HEK293T (cell line): ENCODE data around the gene CKLF.

Source experiments
- ARNT ChIP-seq: fragments of 450-650 bp; IDR thresholded peaks from 2 replicates; pipeline ENCODE4 v1.6.1; 2017; ENCODE audit warnings: mild to moderate bottlenecking
- BHLHE40 ChIP-seq: fragments of 450-650 bp; IDR thresholded peaks from 2 replicates; pipeline ENCODE4 v1.6.1; 2016; ENCODE audit warnings: mild to moderate bottlenecking, moderate library complexity, borderline replicate concordance
- CTBP1 ChIP-seq: fragments of 450-650 bp; IDR thresholded peaks from 2 replicates; pipeline ENCODE4 v1.6.1; 2016; ENCODE audit warnings: borderline replicate concordance
- ELF4 ChIP-seq: fragments of 450-650 bp; IDR thresholded peaks from 2 replicates; pipeline ENCODE4 v1.6.1; 2017; ENCODE audit warnings: antibody characterized with exemption
- FOXK2 ChIP-seq: fragments of 450-650 bp; IDR thresholded peaks from 2 replicates; pipeline ENCODE4 v1.6.1; 2016; ENCODE audit warnings: mild to moderate bottlenecking
- FOXM1 ChIP-seq: fragments of 450-650 bp; IDR thresholded peaks from 2 replicates; pipeline ENCODE4 v1.6.1; 2017; ENCODE audit warnings: mild to moderate bottlenecking, borderline replicate concordance
- L3MBTL2 ChIP-seq: fragments of 450-650 bp; conservative IDR thresholded peaks from 2 replicates; pipeline ENCODE4 v1.6.1; 2016; ENCODE audit warnings: mild to moderate bottlenecking
- LEF1 ChIP-seq: fragments of 450-650 bp; IDR thresholded peaks from 2 replicates; pipeline ENCODE4 v1.6.1; 2017; ENCODE audit warnings: mild to moderate bottlenecking, borderline replicate concordance
- NFRKB ChIP-seq: fragments of 450-650 bp; IDR thresholded peaks from 2 replicates; pipeline ENCODE4 v1.6.1; 2016; ENCODE audit warnings: mild to moderate bottlenecking, moderate library complexity
- SP1 ChIP-seq: fragments of 450-650 bp; IDR thresholded peaks from 2 replicates; pipeline ENCODE4 v1.6.1; 2017
- SUZ12 ChIP-seq: fragments of 450-650 bp; IDR thresholded peaks from 2 replicates; pipeline ENCODE4 v1.6.1; 2016; ENCODE audit warnings: mild to moderate bottlenecking
- TARDBP ChIP-seq: fragments of 450-650 bp; IDR thresholded peaks from 2 replicates; pipeline ENCODE4 v1.6.1; 2016
- ZNF384 ChIP-seq: fragments of 450-650 bp; IDR thresholded peaks from 2 replicates; pipeline ENCODE4 v1.6.1; 2016
- TF ChIP-seq, protein P1 (sequence below): fragments of 450-650 bp; IDR thresholded peaks from 2 replicates; pipeline ENCODE4 v1.6.1; 2016

- no peak for TF ChIP-seq FOXK2
- no peak for TF ChIP-seq ELF4
- no peak for TF ChIP-seq L3MBTL2
- TF ChIP-seq FOXM1, result no peak
- TF ChIP-seq BHLHE40, result no peak
- TF ChIP-seq CTBP1, result no peak
- TF ChIP-seq ARNT, result no peak
- TF ChIP-seq NFRKB, result no peak
- TF ChIP-seq SUZ12, result no peak
- TF ChIP-seq, protein P1, sequence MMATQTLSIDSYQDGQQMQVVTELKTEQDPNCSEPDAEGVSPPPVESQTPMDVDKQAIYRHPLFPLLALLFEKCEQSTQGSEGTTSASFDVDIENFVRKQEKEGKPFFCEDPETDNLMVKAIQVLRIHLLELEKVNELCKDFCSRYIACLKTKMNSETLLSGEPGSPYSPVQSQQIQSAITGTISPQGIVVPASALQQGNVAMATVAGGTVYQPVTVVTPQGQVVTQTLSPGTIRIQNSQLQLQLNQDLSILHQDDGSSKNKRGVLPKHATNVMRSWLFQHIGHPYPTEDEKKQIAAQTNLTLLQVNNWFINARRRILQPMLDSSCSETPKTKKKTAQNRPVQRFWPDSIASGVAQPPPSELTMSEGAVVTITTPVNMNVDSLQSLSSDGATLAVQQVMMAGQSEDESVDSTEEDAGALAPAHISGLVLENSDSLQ, result no peak
- no peak for TF ChIP-seq ZNF384
- TF ChIP-seq TARDBP, result no peak
- no peak for TF ChIP-seq LEF1
- TF ChIP-seq SP1, result no peak
Observed at GRCh38 chr16:66521951-66522771, 30.2 kb upstream of the CKLF start.
